ENCODE results near the gene EFHC1. TPM values are rescaled to one million over a fixed set of nuclear protein-coding genes. Genes with fewer than 3 reads are reported as not detected.

Gene EFHC1
- total RNA-seq, 1 experiment from 2014 or later, result 13.2 TPM

- peak overlapping the region in 1 of 3 experiments; percentile 34; a peak in 1 of 7 replicates for H3K27ac Mint-ChIP-seq
- no peak overlapping the region for H2AFZ ChIP-seq (ENCODE audit: low read length)
Measured at GRCh38 chr6:52503851-52504781, 84.0 kb downstream of the EFHC1 start.

More at GRCh38 chr6:52503851-52504781, 84.0 kb downstream of the EFHC1 start:
- Histone ChIP-seq H3K23ac (ENCODE audit: insufficient read length, low read depth, low read length) (no peak overlapping the region), H3K9me3 (ENCODE audit: control insufficient read depth, low read depth, low read length) (no peaks in the 10 kb centered on the region), H2BK20ac (ENCODE audit: low read depth, low read length, poor library complexity, severe bottlenecking) (no peak overlapping the region), H2BK120ac (ENCODE audit: low read depth, low read length, poor library complexity, severe bottlenecking) (no peak overlapping the region), H2AK5ac (ENCODE audit: insufficient read length, low read length) (no peak overlapping the region), H3K14ac (ENCODE audit: insufficient read depth, low read length) (no peak overlapping the region; the same call in 1 of the 2 replicates), H2BK5ac (ENCODE audit: insufficient read length, low read length) (no peak overlapping the region), H3K56ac (ENCODE audit: insufficient read length, low read depth, low read length) (no peak overlapping the region), H3K9ac (ENCODE audit: extremely low read depth, insufficient read length, low read length) (no peak overlapping the region), H2BK15ac (ENCODE audit: low read depth, low read length) (no peak overlapping the region), H3K4me2 (ENCODE audit: insufficient read depth, insufficient read length, low read length) (no peak overlapping the region), H4K5ac (ENCODE audit: insufficient read length, low read depth, low read length) (no peak overlapping the region), H4K20me1 (ENCODE audit: control insufficient read depth, insufficient read depth, insufficient read length) (no peaks in the 10 kb centered on the region), H3K27ac (ENCODE audit: insufficient read length, low read depth, low read length) (no peak overlapping the region), H3K18ac (ENCODE audit: insufficient read length, low read depth, low read length) (no peak overlapping the region), H3K79me2 (ENCODE audit: insufficient read depth, low read length) (no peaks in the 10 kb centered on the region), H3K79me1 (ENCODE audit: insufficient read depth, low read depth, low read length, poor library complexity, severe bottlenecking) (no peaks in the 10 kb centered on the region), H3K27me3 (ENCODE audit: insufficient read depth, low read length) (no peaks in the 10 kb centered on the region), H3K4me1 (ENCODE audit: insufficient read depth, low read length) (no peaks in the 10 kb centered on the region), H4K91ac (ENCODE audit: insufficient read length, low read depth, low read length) (no peak overlapping the region), H2BK12ac (ENCODE audit: insufficient read length, low read depth, low read length) (no peak overlapping the region), H3K4ac (ENCODE audit: low read depth, low read length) (no peak overlapping the region), H3K23me2 (ENCODE audit: insufficient read length, low read depth, low read length, poor library complexity, severe bottlenecking) (no peaks in the 10 kb centered on the region), H4K8ac (replicated peaks; ENCODE audit: insufficient read length, low read depth, low read length) (no peak overlapping the region), H3T11ph (ENCODE audit: low read length) (no peak overlapping the region)
- no peak for DNase-seq
- no peak for TF ChIP-seq CTCF (conservative IDR thresholded peaks at IDR 0.05)
- WGBS (ENCODE audit: extremely low coverage, insufficient read length, low lambda C conversion rate), result no CpG with 5 or more reads among the region's 24 CpGs
- H3K36me3 Mint-ChIP-seq (ENCODE audit: insufficient read depth in 1 of 3, low read depth in 3 of 3), result peaks cover 18 to 50% (median 26%) of the 10 kb centered on the region in 3 experiments; a peak in 6 of 7 replicates
- no peaks in the 10 kb centered on the region for H3K27me3 Mint-ChIP-seq (ENCODE audit: low read depth)
- H3K4me3 Mint-ChIP-seq, result no peak overlapping the region
- no peaks in the 10 kb centered on the region for H3K9me3 Mint-ChIP-seq
- H3K4me1 Mint-ChIP-seq, result peaks cover 12 to 21% of the 10 kb centered on the region in 2 experiments

Data from H9 (cell line).